Mucosa of rectum (tissue), 2 donors: ENCODE measurements around the gene PYDC2.

Experiments
- H3K27ac ChIP-seq, 2 donors: one replicate each; pipeline ENCODE4 v1.7.0; 2013; ENCODE audit warnings: inconsistent platforms in 2 of 2, low read depth in 2 of 2, low read length in 2 of 2
- H3K27me3 ChIP-seq, 2 donors: one replicate each; pipeline ENCODE4 v1.7.0; 2013; ENCODE audit warnings: low read length in 2 of 2; ENCODE audit not compliant: control insufficient read depth in 2 of 2, insufficient read depth in 2 of 2
- H3K36me3 ChIP-seq, 2 donors: one replicate each; pipeline ENCODE4 v1.7.0; 2013; ENCODE audit warnings: low read length in 2 of 2; ENCODE audit not compliant: control insufficient read depth in 2 of 2, insufficient read depth in 2 of 2
- H3K4me1 ChIP-seq, 2 donors: one replicate each; pipeline ENCODE4 v1.7.0; 2013; ENCODE audit warnings: low read length in 2 of 2, mild to moderate bottlenecking in 1 of 2; ENCODE audit not compliant: control insufficient read depth in 2 of 2, insufficient read depth in 2 of 2
- H3K4me3 ChIP-seq, 2 donors: one replicate each; pipeline ENCODE4 v1.7.0; 2013; ENCODE audit warnings: low read length in 2 of 2
- H3K9ac ChIP-seq, 2 donors: one replicate each; pipeline ENCODE4 v1.7.0; 2013; ENCODE audit warnings: low read length in 2 of 2, low read depth in 1 of 2, mild to moderate bottlenecking in 1 of 2
- H3K9me3 ChIP-seq, 2 donors: one replicate each; pipeline ENCODE4 v1.7.0; 2013; ENCODE audit warnings: low read length in 2 of 2; ENCODE audit not compliant: control insufficient read depth in 2 of 2
- donor health status: healthy.
- donor health status: Normal muscosa, but diverticular disease.

Gene PYDC2

GRCh38 chr3:191461113-191461595, at the start of gene PYDC2:
Gene PYDC2 (plus strand): TSS chr3:191461163. CDS start chr3:191461163, 0 bp downstream.
- H3K9me3 ChIP-seq: no peaks in the 10 kb centered on the region
- H3K36me3 ChIP-seq: no peaks in the 10 kb centered on the region
- H3K27ac ChIP-seq: no peak within 1 kb of the TSS
- no peak within 1 kb of the TSS for H3K9ac ChIP-seq
- H3K4me1 ChIP-seq: no peaks in the 10 kb centered on the region
- H3K27me3 ChIP-seq: no peaks in the 10 kb centered on the region
- H3K4me3 ChIP-seq: no peak within 1 kb of the TSS

DNA sequence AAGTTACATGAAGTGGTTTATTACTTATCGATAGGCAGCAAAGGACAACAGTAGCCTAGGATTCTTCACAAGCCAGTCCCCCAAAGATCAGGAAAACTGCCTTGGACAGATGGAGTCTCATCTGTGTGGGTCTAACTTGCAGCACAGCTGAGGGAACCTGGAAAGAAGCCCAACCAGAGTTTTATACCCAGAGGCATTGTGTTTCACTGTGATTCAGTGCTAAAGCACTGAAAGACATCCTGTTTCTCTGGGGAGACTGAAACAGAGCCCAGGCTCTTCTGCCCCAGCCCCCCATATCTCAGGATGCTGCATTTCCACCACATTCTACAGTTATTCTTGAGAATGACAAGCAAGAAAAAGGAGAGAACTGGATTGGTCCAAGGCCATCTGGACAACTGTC, 48.2 kb upstream of the PYDC2 start:
- H3K36me3 ChIP-seq: no peaks in the 10 kb centered on the region
- H3K4me1 ChIP-seq: no peaks in the 10 kb centered on the region
- H3K9ac ChIP-seq: no peak overlapping the region
- no peak overlapping the region for H3K4me3 ChIP-seq
- no peaks in the 10 kb centered on the region for H3K27me3 ChIP-seq
- peaks cover 0 to 4% of the 10 kb centered on the region in 2 donors for H3K9me3 ChIP-seq
- no peak overlapping the region for H3K27ac ChIP-seq

DNA sequence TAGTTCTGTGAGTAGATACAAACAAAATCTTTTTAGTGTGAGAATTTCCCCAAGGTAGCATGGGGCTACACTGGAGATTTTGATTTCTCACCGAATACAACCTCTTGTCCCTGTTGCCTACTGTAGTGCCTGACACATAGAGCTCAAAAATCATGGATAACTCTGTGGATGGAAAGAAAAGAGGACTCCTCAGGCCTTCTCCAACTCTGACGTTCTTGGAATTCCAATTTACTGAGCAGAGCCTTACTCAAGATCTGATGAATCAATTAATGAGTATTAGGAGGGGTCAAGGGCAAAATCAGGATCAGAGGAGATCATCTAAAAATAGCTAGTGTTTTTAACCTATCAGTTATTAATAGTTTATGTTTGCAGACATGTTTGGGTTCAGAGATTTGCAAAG, 46.7 kb upstream of the PYDC2 start:
- Histone ChIP-seq H3K27me3 (no peaks in the 10 kb centered on the region), H3K27ac (no peak overlapping the region), H3K9me3 (peaks cover 0 to 3% of the 10 kb centered on the region in 2 donors), H3K36me3 (no peaks in the 10 kb centered on the region), H3K4me3 (no peak overlapping the region), H3K4me1 (no peaks in the 10 kb centered on the region), H3K9ac (no peak overlapping the region)

GRCh38 chr3:191414732-191415131, 46.2 kb upstream of the PYDC2 start:
- Histone ChIP-seq H3K27ac (no peak overlapping the region), H3K9ac (no peak overlapping the region), H3K9me3 (no peaks in the 10 kb centered on the region), H3K27me3 (no peaks in the 10 kb centered on the region), H3K4me1 (no peaks in the 10 kb centered on the region), H3K4me3 (no peak overlapping the region), H3K36me3 (no peaks in the 10 kb centered on the region)

DNA sequence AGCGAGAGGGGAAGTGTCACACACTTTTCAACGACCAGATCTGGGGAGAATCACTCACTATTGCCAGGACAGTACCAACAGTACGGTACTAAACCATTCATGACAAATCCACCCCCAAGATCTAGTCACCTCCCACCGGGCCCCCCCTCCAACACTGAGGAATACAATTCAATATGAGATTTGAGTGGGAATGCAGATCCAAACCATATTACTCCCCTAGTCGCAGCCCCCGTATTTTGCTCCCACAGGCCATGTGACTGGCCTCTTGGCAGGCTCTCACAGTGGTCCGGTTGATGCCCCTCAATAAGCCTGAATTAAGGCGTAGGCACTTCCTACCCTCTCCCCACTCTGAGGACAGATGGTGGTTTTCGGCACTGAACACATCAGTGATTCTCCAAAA, 45.4 kb upstream of the PYDC2 start:
- Histone ChIP-seq H3K36me3 (no peaks in the 10 kb centered on the region), H3K4me1 (no peaks in the 10 kb centered on the region), H3K9me3 (no peaks in the 10 kb centered on the region), H3K9ac (no peak overlapping the region), H3K4me3 (no peak overlapping the region), H3K27me3 (no peaks in the 10 kb centered on the region), H3K27ac (no peak overlapping the region)

DNA sequence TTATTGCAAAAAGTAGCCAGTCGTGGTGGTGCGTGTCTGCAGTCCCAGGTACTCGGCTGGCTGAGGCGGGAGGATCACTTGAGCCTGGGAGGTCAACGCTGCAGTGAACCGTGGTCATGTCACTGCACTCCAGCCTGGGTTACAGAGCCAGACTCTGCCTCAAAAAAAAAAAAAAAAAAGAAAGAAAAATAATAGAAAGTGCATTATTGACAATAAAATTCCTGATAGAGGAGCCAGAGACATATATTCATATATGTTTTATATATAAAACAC, 43.6 kb upstream of the PYDC2 start:
- Histone ChIP-seq H3K27ac (no peak overlapping the region), H3K9ac (no peak overlapping the region), H3K9me3 (no peaks in the 10 kb centered on the region), H3K4me1 (no peaks in the 10 kb centered on the region), H3K4me3 (no peak overlapping the region), H3K36me3 (no peaks in the 10 kb centered on the region), H3K27me3 (no peaks in the 10 kb centered on the region)

- Histone ChIP-seq H3K9me3 (no peaks in the 10 kb centered on the region), H3K27ac (no peak overlapping the region), H3K27me3 (no peaks in the 10 kb centered on the region), H3K4me1 (no peaks in the 10 kb centered on the region), H3K9ac (no peak overlapping the region), H3K36me3 (no peaks in the 10 kb centered on the region), H3K4me3 (no peak overlapping the region)
These were observed 40.2 kb upstream of the PYDC2 start for GRCh38 chr3:191420771-191421170.

DNA sequence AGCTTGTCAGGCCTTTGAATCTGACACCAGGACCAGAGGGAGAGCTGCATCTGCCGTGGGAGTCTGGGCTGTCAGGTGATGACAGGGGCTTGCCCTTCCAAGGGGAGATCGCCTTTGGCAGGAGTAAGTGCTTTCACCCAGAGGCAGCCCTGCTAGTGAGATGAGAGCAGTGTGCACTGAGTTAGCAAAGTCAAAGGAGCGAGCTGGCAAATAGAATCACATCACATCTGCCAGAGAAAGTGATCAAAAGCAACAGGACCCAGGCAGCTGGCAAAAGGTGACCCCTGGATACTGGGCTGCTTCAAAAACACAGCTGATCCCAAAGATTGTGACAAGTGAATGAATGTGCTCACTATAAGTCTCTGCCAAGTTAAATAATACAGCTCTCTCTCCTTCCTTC, 36.1 kb upstream of the PYDC2 start:
- Histone ChIP-seq H3K4me1 (no peaks in the 10 kb centered on the region), H3K27ac (no peak overlapping the region), H3K36me3 (no peaks in the 10 kb centered on the region), H3K9me3 (no peaks in the 10 kb centered on the region), H3K9ac (no peak overlapping the region), H3K27me3 (no peaks in the 10 kb centered on the region), H3K4me3 (no peak overlapping the region)

DNA sequence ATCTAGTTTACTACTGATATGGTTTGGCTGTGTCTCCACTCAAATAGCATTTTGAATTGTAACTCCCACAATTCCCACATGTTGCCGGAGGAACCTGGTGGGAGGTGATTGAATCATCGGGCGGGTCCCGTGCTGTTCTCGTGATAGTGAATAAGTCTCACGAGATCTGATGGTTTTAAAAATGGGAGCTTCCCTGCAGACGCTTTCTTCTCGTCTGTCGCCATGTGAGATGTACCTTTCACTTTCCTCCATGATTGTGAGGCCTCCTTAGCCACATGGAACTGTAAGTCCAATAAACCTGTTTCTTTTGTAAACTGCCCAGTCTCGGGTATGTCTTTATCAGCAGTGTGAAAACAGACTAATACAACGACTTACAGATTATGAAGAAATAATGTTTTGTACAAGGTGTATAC, 35.6 kb upstream of the PYDC2 start:
- no peaks in the 10 kb centered on the region for H3K27me3 ChIP-seq
- H3K4me3 ChIP-seq: no peak overlapping the region
- no peak overlapping the region for H3K9ac ChIP-seq
- no peaks in the 10 kb centered on the region for H3K36me3 ChIP-seq
- no peaks in the 10 kb centered on the region for H3K9me3 ChIP-seq
- H3K4me1 ChIP-seq: no peaks in the 10 kb centered on the region
- H3K27ac ChIP-seq: no peak overlapping the region

- H3K4me3 ChIP-seq: no peak overlapping the region
- no peaks in the 10 kb centered on the region for H3K9me3 ChIP-seq
- no peak overlapping the region for H3K9ac ChIP-seq
- H3K36me3 ChIP-seq: no peaks in the 10 kb centered on the region
- H3K27ac ChIP-seq: no peak overlapping the region
- H3K27me3 ChIP-seq: no peaks in the 10 kb centered on the region
- no peaks in the 10 kb centered on the region for H3K4me1 ChIP-seq
These were observed 34.7 kb upstream of the PYDC2 start for GRCh38 chr3:191426311-191426710.

GRCh38 chr3:191428177-191428576, 32.8 kb upstream of the PYDC2 start:
- Histone ChIP-seq H3K4me3 (no peak overlapping the region), H3K36me3 (no peaks in the 10 kb centered on the region), H3K4me1 (no peaks in the 10 kb centered on the region), H3K27me3 (no peaks in the 10 kb centered on the region), H3K27ac (no peak overlapping the region), H3K9ac (no peak overlapping the region), H3K9me3 (no peaks in the 10 kb centered on the region)
